Testis (tissue), 2 donors: ENCODE results near the gene CABP4.

ENCODE experiments used
- CTCF ChIP-seq, 3 experiments: fragments of 450-650 bp in 2 of 3; fragments of 200-600 bp in 1 of 3; sonication (generic) in 1 of 3; IDR thresholded peaks; one replicate each; pipeline ENCODE4 v1.5.1; 2016 to 2019; ENCODE audit warnings: antibody characterized with exemption in 3 of 3, mild to moderate bottlenecking in 2 of 3, moderate library complexity in 1 of 3
- POLR2A ChIP-seq: fragments of 450-650 bp; IDR thresholded peaks from one replicate; pipeline ENCODE4 v1.6.1; 2017; ENCODE audit warnings: antibody characterized with exemption, mild to moderate bottlenecking, moderate library complexity

- no peak for TF ChIP-seq CTCF (IDR thresholded peaks at IDR 0.05)
- no peak for TF ChIP-seq POLR2A
These were observed 44.8 kb downstream of the CABP4 start for GRCh38 chr11:67499808-67500483.
